NCI-H128 (cell line): ENCODE measurements around the gene PCYT2.

Experiments
- DNase-seq: peaks from one replicate; lab custom pipeline; 2025; ENCODE audit not compliant: unreplicated experiment; lab: John Stamatoyannopoulos, UW

Gene PCYT2

DNA sequence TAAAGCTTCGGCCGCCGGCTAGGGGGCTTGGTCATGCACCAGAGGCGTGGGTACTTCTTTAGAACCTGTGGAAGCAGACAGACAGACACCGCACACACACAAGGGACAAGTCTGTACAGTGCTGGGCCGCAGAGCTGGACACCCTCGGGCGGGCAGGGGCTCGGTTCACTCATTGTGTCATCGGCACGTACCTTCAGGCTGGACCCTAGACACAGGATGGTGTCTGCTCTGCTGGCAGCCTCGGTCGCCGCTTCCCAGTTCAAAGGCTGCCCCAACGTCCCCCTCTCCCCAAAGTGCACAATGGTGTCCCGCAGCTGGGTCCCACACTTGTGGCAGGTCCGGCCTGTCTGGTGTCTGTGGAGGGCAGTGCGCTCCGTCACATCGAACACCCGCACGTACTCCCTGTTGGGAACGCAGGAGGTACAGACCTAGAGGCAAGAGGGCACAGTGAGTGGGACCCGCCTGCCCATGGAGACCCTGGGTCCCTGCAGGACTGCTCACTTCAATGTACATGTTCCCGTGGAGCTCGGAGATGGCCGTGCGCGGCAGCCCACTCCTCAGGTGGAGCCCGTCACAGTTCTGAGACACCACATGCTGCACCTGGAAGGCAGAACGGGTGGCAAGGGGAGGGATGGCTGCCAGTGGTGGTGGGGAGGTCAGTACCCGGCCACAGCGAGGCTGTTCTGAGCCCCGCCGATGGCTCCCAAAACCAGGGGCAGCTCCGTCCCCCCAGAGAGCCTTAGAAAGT lies 3.1 kb upstream of the PCYT2 start:
- DNase-seq = no peak

DNA sequence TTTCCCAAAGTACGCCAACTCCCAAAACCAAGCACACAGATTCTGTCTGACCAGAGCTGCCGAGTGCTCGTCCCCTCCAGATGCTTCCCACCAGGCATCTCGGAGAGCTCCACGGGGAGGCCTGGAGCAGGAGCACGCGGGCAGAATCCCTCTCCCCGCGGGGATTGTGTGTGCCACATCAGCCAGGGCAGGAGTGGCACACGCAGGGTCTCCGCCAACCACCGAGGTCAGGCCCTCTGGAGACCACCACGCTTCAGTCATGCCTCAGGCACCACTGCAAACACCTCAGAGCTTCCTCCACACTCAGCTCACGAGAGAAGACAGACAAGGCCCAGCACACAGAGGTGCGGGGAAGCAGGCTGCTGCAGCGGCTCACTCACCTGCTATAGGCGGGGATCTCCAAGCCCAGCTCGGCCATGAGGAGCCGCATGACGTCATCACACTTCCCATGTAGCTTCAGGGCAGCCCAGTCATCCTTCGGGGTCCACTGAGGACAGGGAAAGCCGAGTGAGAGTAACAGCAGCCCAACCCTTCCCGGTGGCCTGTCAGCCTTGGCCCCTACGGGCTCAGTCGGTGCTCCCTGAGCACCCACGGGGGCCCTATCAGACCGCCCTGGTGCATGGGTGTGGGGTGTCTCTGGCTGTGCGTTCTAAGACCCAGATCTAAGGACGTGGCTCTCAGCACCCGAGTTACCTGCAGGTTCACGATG lies 2.3 kb upstream of the PCYT2 start:
- no peak for DNase-seq

DNA sequence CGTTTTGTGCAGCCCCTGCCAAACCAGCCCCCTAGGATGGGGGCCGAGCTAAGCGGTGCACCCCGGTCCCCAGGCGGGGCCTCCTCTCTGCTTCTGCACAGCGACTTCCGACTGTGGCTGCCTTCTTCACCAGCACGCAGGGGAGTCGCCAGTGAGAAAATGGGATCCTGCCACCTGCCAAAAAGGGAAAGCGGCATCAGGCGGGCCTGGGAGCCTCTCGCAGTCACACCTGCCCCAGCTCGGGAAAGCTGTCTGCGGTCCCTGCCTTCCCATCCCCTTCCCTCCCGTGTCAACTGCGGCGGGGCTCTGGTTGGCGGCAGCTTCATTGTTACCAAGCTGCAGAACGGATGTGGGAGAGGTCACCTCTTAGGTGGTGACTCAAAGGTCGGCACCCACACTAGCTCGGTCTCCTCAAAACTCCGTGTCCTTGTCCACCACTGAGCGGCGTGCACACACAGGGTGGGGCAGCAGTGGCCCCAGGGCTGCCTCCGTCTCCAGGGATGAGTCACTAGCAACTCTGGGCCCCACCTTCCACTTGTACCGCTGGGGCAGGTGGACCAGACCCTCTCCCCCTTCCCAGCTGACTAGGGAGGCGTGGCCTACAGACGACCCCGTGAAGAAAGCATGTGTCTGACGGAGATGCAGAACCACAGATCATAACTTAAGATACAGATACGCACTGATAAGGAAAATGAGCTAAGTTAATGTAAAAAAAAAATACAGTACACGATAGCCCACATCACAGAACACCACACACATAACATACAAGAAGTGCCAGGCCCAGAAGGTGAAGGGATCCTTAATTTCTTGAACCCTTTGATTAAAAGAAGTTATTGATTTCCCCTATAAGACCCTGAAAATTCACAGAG lies 1.5 kb upstream of the PCYT2 start:
- DNase-seq = no peak

DNA sequence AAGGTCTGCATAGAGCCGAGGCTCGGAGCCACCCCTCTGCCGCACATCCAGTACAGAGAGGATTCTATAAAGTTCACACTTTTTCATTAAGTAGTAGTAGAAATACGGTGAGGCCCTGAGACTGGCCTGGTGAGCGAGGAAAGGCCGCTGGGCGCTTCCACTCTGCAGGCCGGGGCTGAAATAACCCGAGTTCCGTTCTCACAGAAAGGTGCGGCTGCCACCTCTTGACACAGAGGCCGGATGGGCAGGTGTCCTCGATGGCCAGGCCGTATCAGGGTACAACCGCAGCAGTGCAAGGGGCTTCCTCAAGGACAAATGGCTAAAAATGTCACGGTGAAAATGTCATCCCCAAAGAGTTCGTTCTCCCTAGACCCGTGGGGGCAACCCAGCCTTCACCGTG lies 770 bp upstream of the PCYT2 start:
- no peak for DNase-seq

DNA sequence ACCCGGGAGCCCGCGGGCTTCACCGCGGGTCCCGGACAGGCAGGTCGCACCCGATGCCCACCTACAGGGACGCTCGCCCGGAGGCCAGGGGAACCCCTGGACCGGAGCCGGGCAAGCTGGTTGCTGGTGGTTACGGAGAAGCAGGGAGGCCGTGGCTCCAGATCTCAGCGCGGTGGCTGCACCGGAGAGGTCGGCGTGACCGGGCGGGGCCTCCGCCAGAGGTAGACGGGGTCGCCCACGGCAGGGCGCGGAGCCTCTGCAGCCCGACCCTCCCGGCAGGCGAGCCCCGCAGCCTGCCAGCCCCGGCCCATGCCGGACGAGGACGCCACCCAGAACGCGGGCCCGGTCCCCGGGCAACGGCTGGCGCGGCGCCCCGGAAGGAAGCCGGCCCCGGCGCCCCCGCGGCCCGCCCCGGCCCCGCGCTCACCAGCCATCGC lies 341 bp downstream of the PCYT2 start:
- DNase-seq = no peak

DNA sequence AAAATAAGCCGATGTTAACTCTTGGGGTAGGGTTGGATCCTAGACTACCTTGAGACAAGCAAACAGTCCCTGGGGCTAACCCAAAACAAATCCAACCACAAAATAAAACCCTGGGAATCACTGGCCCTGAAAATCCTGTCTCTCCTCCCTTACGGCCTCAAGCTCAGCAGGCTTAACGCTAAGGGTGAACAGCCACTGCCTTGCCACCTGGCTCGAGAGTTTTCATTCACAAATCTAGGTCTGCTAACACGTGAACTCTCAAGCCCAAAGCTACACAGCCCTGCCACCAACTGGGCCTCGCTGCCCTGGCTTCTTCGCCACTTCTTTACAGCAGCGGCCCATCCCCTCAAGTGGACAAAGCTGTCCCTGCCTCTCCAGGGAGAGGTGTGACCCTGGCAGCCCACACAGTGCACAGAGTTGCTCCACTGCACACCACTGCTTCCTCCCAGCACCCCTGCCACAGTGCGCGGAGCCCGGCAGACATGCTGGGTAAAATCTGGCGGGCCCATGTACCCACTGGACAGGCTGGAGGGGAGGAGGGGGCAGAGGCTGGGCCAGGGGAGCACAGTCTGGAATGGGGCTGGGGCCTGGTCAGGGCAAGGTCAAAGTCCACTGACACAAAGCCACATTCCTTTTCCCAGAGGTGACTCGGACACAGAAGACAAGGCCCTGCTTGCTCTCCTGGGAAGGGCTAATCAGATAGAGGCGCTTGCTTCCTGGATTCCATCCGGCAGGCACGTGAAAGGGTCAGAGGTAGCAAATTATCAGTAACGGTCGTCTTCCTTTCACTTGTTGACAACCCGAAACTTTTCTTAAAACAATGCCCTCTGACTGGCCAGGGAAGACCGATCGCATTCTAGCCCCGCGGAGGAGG lies 996 bp downstream of the PCYT2 start:
- no peak for DNase-seq

DNA sequence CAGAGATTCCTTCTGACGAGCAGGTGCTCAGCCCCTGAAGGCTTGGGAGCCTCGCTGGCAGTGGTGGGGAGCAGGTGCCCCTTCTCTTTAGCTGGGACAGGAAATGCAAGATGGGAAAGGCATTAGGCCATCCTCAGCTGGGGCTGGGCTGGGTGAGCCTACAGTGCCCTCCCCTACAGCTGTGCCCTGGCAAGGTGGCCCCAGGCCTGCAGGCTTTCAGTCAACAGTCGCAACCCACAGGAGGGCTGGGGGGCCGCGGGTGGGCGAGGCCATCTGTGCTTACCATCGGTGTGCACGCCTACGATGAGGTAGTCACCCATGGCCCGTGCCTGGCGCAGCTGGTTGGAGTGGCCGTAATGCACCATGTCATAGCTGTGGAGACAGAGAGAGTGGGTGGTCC lies 2.0 kb downstream of the PCYT2 start:
- no peak for DNase-seq

DNA sequence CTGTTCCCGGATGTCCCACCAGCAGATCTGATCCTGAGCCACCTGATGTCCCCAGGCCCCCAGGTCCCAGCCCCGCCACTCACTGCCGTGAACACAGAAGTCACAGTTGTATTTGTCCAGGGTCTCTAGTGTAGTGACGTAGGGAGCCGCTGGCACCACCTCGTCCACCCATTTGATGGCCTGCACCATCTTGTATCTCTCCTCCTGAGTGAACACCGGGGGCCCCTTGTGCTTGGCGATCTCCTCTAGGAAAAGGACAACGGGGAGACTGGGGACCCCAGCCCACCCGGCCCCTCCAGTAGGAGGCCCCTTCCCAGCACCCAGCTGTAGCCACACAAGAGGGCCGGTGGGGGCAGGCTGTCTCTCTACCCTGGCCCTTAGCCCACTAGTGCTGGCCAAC lies 2.4 kb downstream of the PCYT2 start:
- DNase-seq = no peak

DNA sequence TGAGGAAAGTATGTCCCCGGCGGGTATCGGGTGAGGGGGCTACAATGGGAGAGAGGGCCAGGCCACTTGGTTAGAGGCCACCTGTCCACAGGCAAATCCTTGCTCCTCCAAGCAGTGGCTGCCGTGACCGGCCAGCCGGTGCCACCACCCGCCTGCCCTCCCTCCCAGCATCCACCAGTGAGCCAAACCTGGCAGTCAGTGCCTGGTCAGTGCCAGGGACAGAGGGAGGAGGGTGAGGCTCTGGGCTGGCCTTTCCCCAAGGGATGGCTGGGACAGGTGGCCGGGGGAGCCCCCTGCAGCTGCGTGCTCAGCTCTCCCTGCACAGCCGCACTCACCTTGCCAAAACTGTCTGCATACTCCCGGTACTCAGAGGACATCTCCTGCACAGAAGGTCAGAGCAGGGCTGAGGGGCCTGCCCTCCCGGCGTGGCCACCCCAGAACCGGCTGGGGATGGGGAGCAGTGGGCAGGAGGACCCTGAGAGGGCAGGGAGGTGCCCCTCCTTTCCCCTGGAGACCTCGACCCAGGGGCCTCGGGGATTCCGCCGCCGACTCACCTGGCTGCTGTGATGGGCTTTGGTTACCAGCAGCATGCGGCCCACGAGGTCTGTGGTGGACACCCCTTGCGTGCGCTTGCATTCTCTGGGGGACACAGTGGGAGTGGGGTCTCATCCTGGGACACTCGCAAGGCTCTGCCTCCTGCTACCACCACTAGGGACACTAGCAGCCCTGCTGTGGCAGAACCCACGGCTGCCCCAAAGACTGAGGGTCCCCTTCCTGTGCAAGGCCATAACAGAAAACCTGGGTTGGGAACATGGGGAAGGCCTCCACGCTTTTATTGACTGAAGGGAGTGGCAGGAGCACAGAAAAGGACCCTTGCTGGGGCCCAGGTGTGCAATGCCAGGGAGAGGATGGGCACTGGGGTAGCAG lies 3.7 kb downstream of the PCYT2 start:
- DNase-seq = no peak

DNA sequence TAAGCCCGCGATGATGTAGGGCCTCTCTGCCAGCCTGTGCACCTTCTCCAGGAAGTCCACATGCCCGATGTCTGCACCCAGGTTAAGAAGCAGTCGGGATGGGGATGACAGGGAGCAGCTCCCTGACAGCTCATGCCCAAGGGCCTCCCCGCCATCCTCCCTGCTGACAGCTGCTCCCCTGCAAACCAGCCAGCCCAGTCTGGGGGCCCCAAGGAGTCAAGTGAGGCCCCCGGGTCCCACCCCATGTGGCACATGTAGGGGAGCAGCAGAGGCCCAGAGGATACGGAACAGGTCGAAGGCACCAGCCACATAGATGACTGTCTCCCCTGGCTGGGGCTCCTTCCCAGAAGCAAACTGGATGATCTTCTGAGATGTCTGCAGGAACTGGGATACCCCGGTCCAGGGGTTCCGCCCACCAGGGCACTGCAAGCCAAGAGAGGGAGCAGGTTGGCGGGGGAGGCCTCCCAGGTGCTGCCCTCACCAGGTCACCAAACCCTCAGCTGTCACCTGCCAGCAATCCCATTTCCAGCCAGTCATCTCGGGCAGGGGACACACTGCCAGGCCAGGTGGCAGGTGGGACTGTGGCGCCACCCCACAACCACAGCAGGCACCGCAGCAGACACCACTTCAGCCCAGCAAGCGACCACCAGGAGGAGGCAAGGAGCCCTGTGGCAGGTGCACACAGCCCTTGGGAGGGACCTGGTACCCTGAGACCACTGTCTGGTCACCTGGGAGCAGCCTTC lies 4.6 kb downstream of the PCYT2 start:
- no peak for DNase-seq

DNA sequence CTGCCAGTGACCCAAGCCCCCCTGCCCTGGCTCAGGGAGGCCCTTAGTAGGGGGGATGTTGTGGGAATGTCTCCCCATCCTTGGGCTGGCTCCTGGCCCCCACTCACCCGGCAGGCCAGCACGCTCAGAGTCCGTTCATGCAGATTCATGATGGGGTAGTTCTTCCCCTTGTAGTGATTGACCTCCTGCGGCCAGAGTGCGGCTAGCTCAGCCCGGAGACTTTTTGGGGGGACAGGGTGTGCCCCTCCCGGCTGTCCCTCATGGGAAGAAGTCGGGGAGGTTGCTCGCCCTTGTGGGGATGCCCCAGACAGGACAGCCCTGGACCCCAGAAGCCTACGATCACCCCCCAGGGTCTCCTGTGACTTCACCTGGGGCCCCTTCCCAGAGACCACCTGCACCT lies 5.2 kb downstream of the PCYT2 start:
- no peak for DNase-seq

DNA sequence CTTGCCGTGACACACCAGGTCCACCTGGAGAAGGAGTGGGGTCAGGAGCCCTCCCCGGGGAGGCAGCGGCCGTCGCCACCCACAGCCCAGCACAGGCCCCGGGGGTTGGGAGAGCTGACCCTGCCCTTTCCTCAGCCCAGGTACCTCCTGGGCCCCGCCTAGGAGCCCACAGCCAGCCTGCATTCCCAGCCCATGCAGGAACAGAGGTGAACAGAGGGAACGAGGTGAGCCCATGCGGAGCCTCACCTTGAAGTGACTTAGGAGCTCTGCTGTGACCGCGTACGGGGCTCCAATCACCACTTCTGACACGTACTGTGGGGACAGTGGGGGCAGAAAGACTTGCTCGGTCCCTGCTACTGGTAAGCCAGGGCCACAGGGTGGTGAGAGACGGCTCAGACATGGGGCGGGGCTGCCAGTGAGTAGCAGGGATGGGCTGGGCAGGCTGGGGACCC lies 5.7 kb downstream of the PCYT2 start:
- no peak for DNase-seq

DNA sequence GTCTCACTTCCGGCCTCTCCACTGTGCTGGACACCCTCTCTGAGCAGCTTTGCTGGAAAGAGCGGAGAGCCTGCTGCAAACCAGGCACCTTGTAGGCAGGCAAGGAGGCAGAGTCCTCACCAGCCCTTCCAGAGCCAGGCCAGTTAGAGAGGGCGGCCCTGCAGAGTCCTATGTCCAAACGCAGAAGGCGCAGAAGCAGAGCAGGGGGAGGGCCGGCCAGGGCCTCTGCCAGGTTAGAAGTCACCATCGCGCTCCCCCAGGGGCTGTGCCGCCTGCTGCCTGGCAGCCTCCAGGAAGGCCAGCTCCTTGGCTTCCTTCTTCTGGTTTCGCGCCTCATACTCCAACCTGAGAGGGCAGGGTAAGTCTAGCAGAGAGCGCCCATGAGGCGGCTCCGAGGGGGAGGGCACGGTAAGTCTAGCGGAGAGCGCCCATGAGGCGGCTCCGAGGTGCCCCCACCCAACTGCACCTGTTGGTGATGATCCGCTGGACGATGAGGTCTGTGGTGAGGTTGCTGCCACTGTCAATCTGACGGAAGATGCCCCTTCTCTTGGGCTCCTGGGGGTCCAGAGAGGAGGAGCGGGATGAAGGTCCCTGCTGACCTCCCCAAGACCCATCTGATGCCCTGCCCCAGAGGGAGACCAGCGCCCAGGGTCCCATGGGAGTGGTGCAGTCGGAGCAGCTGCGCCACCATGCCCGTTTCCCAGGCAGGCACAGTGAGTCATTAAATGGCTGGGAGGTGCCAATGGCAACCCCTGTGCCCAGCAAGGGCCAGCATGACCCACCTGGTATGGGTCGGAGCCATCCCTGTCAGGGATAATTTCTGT lies 6.4 kb downstream of the PCYT2 start:
- no peak for DNase-seq

DNA sequence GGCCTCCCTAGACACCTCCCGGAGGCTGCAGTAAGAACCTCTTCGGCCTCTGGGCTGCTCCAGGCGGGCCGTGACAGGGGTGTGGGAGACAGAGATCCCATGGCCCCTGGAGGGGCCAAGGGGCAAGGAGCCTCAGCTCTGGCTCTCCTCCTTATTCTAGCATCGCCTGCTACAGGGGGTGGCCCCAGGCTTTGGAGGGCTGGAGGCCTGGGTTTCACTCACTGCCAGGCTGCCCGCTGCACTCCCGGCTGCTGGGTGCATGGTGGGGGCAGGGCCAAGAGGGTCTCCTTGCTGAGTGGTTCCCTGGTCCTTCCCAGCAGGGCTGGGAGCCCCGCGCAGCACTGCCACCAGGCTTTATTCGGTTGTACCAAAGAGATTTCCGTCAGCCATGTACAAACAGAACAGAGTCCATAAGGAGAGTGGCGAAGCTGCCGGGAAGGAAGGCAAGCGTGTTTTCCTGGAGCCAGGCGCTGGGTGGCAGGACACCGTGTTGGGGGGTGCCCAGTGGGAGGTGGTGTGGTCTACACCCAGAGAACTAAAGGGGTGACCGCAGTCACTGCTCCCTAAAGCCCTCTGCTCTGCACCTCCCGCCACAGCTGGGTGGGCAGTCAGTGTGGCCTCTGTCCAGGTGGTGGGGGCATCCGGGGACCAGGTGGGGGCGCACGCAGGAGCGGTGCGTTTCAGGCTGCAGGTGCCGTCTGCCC lies 7.2 kb downstream of the PCYT2 start:
- no peak for DNase-seq

DNA sequence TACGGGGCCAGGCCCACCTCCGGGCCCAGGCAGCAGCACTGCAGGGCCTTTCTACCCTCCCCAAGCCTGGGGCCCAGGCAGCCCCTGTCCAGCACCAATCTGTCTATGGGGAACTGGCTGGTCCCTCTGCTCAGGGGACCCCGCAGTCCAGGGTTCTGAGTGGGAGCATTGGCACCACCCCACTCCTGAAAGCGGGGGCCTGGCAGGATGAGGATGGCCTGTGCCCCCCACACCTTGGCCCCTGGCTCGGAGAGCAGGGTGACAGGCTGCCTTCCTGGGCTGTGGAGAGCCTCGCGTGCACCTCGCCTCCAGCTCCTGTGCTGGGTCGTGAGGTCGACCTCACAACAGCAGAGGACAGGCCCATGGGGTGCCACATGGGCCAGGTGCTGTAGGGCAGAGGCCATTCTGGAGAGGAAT lies 7.8 kb downstream of the PCYT2 start:
- DNase-seq = no peak

DNA sequence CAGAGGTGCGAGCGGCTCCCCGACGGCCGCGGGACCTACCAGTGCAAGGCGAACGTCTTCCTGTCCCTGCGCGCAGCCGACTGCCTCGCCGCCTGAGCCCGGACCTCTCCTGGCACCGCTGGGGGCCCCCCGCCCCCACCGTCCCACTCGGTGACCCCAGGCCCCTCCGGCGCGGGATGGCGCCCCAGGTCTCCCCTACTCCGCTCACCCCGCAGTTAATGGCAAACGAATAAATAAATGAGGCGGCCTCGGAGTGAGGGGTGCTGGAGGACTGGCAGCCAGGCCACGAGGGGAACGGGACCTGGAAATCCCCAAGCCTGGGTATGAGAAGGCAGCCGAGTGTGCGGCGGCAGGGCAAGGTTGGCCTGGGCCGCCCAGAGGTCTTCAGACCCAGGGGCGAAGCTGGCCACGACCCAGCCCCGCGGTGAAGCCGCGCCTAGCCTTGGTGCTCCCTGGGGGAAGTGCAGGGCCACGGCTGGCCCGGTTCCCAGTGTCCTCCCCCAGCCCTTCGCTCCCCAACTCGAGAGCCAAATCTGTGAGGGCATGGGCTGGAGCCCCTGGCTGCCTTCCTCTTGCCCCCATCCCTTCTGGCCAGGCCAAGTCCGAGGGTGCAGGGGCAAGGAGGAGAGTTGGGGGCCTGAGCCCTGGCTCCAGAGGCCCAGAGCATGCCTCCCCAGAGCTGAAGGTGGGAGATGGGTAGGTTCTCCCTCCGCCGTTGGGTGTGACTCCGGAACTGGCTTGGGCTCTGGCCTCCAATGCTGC lies 8.4 kb downstream of the PCYT2 start:
- no peak for DNase-seq
